GM19372 (cell line): Measurements from ENCODE around the gene FBXO11.

Experiments
- ATAC-seq: cut with Tn5 transposase; IDR thresholded peaks from one replicate; pipeline ENCODE4 v1.9.1; 2021; ENCODE audit warnings: mild to moderate bottlenecking, low read depth, moderate library complexity; ENCODE audit not compliant: unreplicated experiment

Gene FBXO11

GRCh38 chr2:47741637-47742036 is 164.7 kb downstream of the FBXO11 start:
- ATAC-seq = no peak

DNA sequence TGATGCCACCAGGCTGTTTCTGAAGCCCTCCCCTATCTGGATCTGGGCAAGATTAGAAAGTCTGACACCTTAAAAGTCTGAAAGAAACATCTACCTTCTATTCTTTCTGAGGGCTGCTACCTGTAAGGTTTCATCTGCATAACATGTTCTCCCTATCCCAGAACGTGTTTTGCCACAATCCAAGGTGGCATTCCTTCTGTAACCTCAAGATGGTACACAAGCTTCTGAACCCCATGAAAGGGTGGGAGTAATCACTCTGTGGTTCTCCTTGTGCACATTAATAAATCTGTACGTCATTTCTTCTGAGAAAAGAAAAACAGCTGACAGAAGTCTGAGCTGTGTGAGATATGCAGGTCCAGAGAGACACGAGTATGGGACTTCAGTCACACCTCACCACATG is 165.2 kb downstream of the FBXO11 start:
- no peak for ATAC-seq
